Measurements from ENCODE around the gene KCNAB1. TPM values are rescaled to one million over a fixed set of nuclear protein-coding genes. Genes with fewer than 3 reads are reported as not detected.

The KCNAB1 gene
- total RNA-seq, 1 donor from 2014 or later: 0.21 TPM

DNA sequence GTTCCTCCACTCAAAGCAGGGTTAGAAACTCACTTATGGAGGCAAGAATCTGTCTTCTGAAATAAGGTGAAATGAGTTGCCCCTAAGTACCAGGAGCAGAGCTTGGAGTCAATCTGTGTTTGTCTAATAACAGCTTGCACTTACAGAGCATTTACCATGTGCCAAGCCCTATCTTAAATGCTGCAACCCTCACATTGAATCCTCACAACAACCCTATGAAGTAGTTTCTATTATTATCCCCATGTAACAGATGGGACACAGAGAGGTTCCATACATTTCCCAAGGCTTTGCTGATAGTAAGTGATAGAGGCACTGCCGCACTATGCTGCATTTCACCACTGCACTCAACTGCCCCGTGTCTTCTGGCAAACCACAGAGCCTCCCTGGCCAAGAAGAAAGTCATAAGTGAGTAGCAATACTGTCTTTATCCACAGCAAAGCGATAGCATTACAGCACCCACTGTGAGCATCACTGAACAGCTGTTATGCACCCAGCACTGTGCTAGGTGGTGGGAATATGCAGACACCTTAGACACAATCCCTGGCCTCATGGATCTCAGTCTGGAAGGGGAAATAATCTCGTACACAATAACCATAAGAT lies 293.0 kb downstream of the KCNAB1 start:
- Mint-ChIP-seq H3K9me3 (ENCODE audit: unreplicated experiment) (no peaks in the 10 kb centered on the region), H3K27ac (ENCODE audit: unreplicated experiment) (no peak overlapping the region), H3K4me3 (ENCODE audit: unreplicated experiment) (no peak overlapping the region), H3K27me3 (ENCODE audit: unreplicated experiment) (peaks cover 30% of the 10 kb centered on the region), H3K36me3 (ENCODE audit: unreplicated experiment) (no peaks in the 10 kb centered on the region), H3K4me1 (ENCODE audit: unreplicated experiment) (no peaks in the 10 kb centered on the region)
- no peak for DNase-seq (ENCODE audit: extremely low spot score, unreplicated experiment)
- TF ChIP-seq CTCF (IDR thresholded peaks at IDR 0.05): no peak

GRCh38 chr3:156416846-156417558 lies 296.6 kb downstream of the KCNAB1 start:
- no peak for DNase-seq (ENCODE audit: extremely low spot score, unreplicated experiment)
- no peaks in the 10 kb centered on the region for H3K4me1 Mint-ChIP-seq (ENCODE audit: unreplicated experiment)
- H3K9me3 Mint-ChIP-seq (ENCODE audit: unreplicated experiment): no peaks in the 10 kb centered on the region
- TF ChIP-seq CTCF (IDR thresholded peaks at IDR 0.05): no peak
- H3K36me3 Mint-ChIP-seq (ENCODE audit: unreplicated experiment): no peaks in the 10 kb centered on the region
- peaks cover 21% of the 10 kb centered on the region for H3K27me3 Mint-ChIP-seq (ENCODE audit: unreplicated experiment)
- H3K4me3 Mint-ChIP-seq (ENCODE audit: unreplicated experiment): no peak overlapping the region
- no peak overlapping the region for H3K27ac Mint-ChIP-seq (ENCODE audit: unreplicated experiment)

GRCh38 chr3:156417559-156418132 lies 297.3 kb downstream of the KCNAB1 start:
- no peak for DNase-seq (ENCODE audit: extremely low spot score, unreplicated experiment)
- H3K27ac Mint-ChIP-seq (ENCODE audit: unreplicated experiment): no peak overlapping the region

GRCh38 chr3:156418428-156418827 lies 298.1 kb downstream of the KCNAB1 start:
- no peaks in the 10 kb centered on the region for H3K36me3 Mint-ChIP-seq (ENCODE audit: unreplicated experiment)
- H3K27me3 Mint-ChIP-seq (ENCODE audit: unreplicated experiment): peaks cover 15% of the 10 kb centered on the region
- no peak for DNase-seq (ENCODE audit: extremely low spot score, unreplicated experiment)
- no peaks in the 10 kb centered on the region for H3K9me3 Mint-ChIP-seq (ENCODE audit: unreplicated experiment)
- no peak for TF ChIP-seq CTCF (IDR thresholded peaks at IDR 0.05)
- no peak overlapping the region for H3K27ac Mint-ChIP-seq (ENCODE audit: unreplicated experiment)
- no peak overlapping the region for H3K4me3 Mint-ChIP-seq (ENCODE audit: unreplicated experiment)
- no peaks in the 10 kb centered on the region for H3K4me1 Mint-ChIP-seq (ENCODE audit: unreplicated experiment)

More at GRCh38 chr3:156417559-156418132, 297.3 kb downstream of the KCNAB1 start:
- Mint-ChIP-seq H3K9me3 (ENCODE audit: unreplicated experiment) (no peaks in the 10 kb centered on the region), H3K4me3 (ENCODE audit: unreplicated experiment) (no peak overlapping the region), H3K4me1 (ENCODE audit: unreplicated experiment) (no peaks in the 10 kb centered on the region), H3K27me3 (ENCODE audit: unreplicated experiment) (peaks cover 16% of the 10 kb centered on the region), H3K36me3 (ENCODE audit: unreplicated experiment) (no peaks in the 10 kb centered on the region)
- TF ChIP-seq CTCF (IDR thresholded peaks at IDR 0.05): no peak

GRCh38 chr3:156421534-156421933 lies 301.2 kb downstream of the KCNAB1 start:
- peaks cover 12% of the 10 kb centered on the region for H3K27me3 Mint-ChIP-seq (ENCODE audit: unreplicated experiment)
- no peak for DNase-seq (ENCODE audit: extremely low spot score, unreplicated experiment)
- H3K36me3 Mint-ChIP-seq (ENCODE audit: unreplicated experiment): no peaks in the 10 kb centered on the region
- TF ChIP-seq CTCF (IDR thresholded peaks at IDR 0.05): no peak
- no peaks in the 10 kb centered on the region for H3K9me3 Mint-ChIP-seq (ENCODE audit: unreplicated experiment)
- no peak overlapping the region for H3K4me3 Mint-ChIP-seq (ENCODE audit: unreplicated experiment)
- no peak overlapping the region for H3K27ac Mint-ChIP-seq (ENCODE audit: unreplicated experiment)
- peaks cover 2% of the 10 kb centered on the region for H3K4me1 Mint-ChIP-seq (ENCODE audit: unreplicated experiment)

All from osteocyte (in vitro differentiated cells).